CD4-positive, alpha-beta T cell treated with Interleukin-15 for 1 hour (primary cell): ENCODE results near the gene RAD51B.

Experiments used
- DNase-seq: peaks from one replicate; pipeline ENCODE4 v3.0.0-alpha.2; 2020

RAD51B gene

GRCh38 chr14:68669111-68669511, 849.5 kb downstream of the RAD51B start:
- no peak for DNase-seq

DNA sequence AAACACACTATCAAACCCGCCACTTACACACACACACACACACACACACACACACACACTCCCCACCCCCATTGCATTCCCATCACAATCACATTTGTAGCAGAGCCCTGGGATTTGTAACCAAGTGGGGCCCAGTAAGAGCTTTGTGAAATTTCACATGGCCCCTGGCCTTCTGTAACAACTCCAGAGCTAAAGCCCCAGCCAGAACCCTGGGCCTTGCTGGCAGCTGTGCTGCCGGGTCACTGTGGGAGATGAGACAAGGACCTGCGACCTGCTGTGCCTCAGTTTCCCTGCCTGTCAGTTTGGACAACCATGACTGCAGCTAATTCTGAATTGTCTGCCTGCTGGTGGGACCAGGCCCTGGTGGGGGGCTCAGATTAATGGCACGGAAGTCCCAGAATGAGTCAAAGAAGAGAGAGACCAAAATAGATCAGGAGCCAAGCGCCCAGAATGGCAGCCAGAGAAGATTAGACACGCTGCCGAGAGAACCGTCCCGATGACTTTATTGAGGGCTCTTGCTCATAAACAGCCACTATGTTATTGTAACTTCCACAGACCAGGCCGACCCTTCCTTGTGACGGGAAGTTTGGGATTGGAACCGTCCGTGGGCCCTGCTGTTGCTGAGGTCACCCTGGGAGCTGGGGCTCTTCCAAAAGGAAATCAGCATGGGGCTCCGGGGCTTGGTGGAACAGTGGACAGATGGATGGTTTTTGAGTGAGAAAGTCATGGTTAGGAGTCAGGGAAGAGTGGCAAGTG, 850.2 kb downstream of the RAD51B start:
- DNase-seq, result no peak

GRCh38 chr14:68670359-68670715, 850.8 kb downstream of the RAD51B start:
- DNase-seq, result no peak

GRCh38 chr14:68671909-68672308, 852.3 kb downstream of the RAD51B start:
- no peak for DNase-seq

DNA sequence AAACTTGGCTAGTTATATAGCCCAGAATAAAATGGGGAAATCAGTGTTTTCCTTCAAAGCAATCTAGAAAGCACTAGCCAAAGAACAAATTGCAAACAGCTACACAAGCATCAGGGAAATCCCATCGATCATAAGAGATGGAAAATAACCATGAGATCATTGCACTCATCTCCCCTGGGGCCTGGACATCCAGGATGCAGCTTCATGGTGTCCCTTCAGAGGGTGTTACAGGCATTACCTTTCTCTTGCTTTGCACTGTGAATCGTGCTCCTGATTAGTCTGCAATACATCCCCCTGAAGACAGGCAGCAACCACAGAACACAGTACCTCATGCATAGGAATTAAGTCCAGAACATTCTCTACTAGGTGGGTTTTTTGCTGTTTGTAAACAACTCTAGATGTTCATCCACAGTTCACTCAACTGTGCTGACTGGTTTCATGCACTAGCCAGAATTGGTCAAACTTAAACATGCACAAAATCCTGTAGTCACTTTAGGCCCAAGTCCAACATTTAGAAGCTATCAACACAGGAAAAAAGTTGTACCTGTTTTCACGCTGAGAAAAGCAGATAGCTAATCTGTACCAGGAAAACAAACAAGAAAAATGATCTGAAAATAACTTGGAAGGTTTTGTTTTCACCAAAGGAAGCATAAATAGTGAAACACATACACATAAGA, 853.2 kb downstream of the RAD51B start:
- no peak for DNase-seq

DNA sequence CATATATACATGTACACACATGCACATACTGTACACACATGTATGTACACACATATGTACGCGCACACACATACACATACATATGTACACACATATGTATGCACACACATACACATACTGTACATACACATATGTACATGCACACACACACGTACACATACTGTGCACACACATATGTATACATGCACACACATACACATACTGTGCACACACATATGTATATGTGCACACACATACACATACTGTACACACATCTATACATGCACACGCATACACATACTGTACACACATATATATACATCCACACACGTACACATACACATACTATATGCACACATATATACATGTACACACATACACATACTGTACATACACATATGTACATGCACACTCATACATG, 853.9 kb downstream of the RAD51B start:
- DNase-seq, result no peak

DNA sequence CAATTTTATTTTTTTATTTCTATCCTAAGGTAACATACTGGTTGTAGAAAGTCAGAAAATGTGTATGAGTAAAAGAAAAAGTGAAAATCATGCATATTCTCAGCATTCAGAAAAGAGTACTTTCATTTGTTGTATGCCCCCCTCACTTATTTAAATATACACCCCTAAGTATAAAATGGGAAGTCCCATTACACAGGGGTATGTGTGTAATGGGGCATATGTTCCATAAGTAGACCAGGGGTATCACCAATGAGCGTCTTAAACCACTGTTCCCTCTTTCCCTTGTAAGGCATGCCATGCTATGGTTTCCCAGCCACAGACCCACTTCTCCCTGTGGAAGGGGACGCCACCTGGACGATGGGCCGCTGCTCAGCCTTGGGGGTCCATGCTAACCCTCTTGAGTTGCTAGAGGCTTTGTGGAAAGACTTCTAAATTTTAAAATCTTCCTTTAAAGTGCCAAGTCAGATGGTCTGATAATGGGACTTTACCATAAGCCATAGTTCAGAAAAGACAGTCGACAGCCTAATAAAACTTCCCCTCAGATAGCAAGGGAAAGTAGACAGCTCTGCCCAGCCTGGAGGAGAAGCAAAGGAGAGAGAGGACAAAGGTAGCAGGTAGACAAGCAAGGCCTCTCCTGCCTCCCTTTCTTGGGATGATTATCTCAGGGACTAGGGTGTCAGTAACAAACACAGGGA, 855.1 kb downstream of the RAD51B start:
- DNase-seq, result no peak

GRCh38 chr14:68675233-68675577, 855.6 kb downstream of the RAD51B start:
- DNase-seq, result no peak

DNA sequence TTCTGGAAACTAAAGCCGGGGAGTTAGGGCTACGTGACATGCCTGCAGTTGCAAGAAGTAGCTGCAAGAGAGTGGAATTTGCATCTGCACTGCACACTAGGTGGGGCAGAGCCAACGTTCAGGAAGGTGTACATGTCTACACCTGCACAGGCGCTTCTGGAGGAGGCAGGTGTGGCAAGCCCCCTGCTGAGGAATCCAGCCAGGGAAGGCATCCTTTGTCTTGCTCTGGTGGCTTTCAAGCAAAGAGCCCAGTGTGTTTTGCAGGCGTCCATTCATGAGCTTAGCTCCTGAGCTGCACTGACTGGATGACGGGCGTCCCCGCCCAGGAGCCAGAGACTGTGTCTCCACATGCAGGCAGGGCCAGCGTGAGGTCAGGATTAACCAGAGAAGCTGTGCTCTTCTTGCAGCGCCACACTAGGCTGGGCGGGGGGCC, 856.9 kb downstream of the RAD51B start:
- DNase-seq, result no peak

- no peak for DNase-seq
Observed at GRCh38 chr14:68677476-68677875, 857.9 kb downstream of the RAD51B start.

GRCh38 chr14:68677901-68678300, 858.3 kb downstream of the RAD51B start:
- DNase-seq, result no peak

DNA sequence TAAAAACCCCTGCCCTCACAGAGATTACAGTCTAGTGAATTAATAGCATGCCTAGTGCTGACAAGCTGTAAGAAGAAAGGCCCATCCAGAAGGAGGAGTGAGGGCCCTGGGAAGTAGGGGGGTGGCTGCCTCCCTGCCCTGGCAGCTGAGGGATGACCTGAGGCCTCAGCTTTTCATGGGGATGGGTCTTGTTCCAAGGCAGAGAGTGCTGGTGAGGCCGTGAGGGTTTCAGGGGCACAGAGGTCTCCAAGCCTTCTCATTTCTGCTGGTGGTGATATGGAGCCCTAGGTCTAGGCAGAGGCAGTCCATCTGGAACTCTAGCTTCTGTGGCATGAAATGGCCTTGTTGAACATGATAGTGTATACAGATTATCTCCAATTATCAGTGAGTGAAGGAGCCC, 858.9 kb downstream of the RAD51B start:
- DNase-seq, result no peak

- DNase-seq, result no peak
Observed at GRCh38 chr14:68679301-68679700, 859.7 kb downstream of the RAD51B start.

DNA sequence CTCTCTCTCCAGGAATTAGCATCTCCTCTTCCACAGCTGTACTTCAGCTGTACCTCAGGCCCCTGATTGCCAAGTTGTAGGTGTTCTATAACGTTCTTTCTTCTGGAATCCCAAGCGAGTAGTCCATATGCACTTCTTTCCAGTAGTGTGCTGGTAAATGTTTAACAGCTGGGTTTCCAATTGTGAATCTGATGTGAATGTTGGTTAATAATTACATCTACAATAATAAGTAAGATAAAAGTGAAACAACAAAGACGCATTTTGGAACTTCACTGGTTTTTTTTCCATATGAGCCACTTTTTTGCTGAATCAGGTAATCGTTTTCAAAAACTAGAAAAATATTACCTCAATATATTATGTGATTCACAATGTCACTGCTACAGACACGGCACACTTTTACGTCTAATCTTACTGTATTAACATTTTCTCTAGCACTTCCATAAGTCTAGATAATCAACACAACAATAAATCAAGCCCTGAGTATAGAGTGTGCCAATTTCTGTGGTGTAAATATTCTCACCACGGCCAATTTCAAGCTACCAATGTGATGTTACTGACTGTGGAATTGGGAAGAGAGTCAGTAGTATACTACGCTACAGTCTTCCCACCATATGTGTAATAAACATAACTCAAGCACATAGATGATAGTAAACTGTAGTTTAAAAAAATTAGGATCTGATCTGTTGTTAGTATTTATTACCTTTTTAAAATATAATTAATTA, 860.3 kb downstream of the RAD51B start:
- no peak for DNase-seq

GRCh38 chr14:68680541-68681051, 861.0 kb downstream of the RAD51B start:
- DNase-seq, result no peak

DNA sequence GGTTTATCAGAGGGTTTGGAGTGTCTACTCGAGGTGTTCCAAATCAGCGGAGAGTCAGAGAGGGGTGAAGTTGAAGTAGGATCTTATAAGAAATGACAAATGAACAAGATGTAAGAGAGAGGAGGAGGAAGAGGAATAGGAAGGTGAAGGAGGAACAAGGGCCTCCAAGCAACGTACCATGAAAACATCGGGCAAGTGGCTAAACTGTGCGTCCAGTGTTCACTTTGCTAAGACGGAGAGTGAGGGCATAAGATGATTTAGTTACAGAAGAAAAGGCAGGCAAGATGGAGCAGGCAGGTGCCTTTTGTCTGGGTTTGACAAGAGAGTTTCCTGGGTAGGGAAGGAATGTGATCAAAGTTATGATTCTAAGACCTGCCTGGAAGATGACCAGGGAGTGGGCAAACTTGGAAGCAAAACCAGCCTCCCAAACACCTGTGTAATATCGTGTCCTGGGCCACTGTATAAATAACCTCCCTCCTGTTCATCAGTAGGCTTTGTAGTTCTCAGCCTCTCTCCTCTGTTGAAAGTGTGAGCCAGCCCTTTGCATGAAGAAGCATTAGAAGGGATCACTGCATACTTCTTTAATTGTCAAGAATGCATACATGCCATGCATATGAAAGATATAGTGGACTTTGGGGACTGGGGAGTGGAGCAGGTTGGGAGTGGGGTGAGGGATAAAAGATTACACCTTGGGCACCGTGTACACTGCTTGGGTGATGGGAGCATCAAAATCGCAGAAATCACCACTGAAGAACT, 861.9 kb downstream of the RAD51B start:
- no peak for DNase-seq

GRCh38 chr14:68682166-68683103, 862.9 kb downstream of the RAD51B start:
- peak; percentile 82 for DNase-seq

DNA sequence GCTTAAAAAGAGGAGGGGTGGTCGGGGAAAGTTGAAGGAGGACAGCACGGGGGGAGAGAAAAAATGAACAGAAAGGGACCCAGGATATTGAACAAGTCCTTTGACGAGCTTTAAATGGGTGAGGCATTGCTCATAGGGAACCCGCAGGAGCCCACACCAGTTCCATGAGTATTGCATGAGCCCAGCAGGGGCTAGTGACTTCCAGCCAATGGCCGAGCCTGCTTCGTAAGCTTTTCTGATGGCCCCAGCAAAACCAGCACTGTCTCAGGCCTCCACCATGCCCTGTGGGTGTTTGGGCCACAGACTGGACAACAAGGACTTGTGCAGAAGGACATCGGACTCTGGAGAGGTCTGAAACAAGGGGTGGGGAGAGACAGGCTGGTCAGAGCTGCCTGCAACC, 863.7 kb downstream of the RAD51B start:
- DNase-seq, result no peak

DNA sequence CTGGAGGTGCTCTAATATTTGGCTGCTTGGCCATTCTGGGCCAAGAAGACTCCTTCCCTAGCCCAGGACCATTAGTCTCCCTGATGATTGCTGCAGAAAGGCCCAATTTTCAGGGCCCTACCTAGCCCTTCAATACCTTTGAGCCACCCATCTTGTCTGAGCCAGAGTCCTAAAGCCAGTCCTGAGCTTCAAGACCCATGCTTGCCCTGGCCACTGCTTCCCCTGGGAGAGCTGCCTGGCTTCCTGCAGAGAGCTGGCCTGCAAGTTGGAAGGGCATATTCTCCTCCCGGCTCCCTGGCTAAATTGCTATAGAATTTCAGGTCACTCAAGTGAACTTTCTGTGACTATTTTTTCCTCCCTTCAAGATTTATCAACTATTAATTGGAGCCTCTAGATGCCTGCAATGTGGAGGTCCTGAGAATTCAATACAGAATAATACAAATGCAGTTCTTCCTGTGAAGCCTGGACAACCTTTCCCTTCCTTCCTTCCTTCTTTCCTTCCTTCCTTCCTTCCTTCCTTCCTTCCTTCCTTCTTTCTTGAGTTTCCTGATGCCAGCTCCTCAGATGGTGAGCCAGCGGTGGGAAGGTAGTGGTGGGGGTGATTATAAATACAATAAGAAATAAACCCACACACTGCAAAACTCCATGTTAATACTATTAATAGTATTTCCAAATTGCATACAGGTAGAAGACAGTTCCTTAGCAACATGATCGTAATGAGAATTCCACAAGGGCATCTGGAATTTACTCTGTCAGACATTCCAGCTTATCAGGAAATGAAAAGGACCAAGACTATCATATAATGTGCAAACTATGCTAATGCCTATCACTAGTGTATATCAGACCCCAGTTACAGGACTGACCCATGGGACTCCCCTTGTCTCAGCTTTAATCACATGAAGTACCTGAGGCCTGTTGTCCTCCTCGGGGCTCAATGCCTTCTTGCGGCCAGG, 865.2 kb downstream of the RAD51B start:
- DNase-seq, result no peak
